Natural killer cell (primary cell): ENCODE results near the gene AKNAD1. TPM values are rescaled to one million over a fixed set of nuclear protein-coding genes. Genes with fewer than 3 reads are reported as not detected.

ENCODE experiments used
- ATAC-seq, 3 donors: fragments of 150-1000 bp in 2 of 3; fragments of 200-7000 bp in 1 of 3; cut with Tn5 transposase; 1 replicate in 1 of 3; 2 replicates in 2 of 3; pipeline ENCODE4 v1.10.0; 2021; ENCODE audit warnings: mild to moderate bottlenecking in 2 of 3, moderate library complexity in 2 of 3
- DNase-seq, 2 donors: peaks; one replicate each; pipeline versions ENCODE4 v3.0.0 to v3.0.0-alpha.2; 2013 to 2021; ENCODE audit warnings: mixed read lengths in 1 of 2
- H3K27ac ChIP-seq: one replicate; pipeline ENCODE4 v1.5.1; 2013; ENCODE audit warnings: mild to moderate bottlenecking, low read length
- H3K27me3 ChIP-seq: one replicate; pipeline ENCODE4 v1.6.1; 2013; ENCODE audit warnings: low read length; ENCODE audit not compliant: control insufficient read depth, insufficient read depth
- H3K36me3 ChIP-seq: one replicate; pipeline ENCODE4 v1.6.1; 2013; ENCODE audit warnings: low read length; ENCODE audit not compliant: control insufficient read depth, insufficient read depth
- H3K4me1 ChIP-seq: one replicate; pipeline ENCODE4 v1.6.1; 2013; ENCODE audit warnings: low read length; ENCODE audit not compliant: control insufficient read depth, insufficient read depth
- H3K4me3 ChIP-seq: one replicate; pipeline ENCODE4 v1.5.1; 2013; ENCODE audit warnings: low read length
- H3K9me3 ChIP-seq: one replicate; pipeline ENCODE4 v1.6.1; 2013; ENCODE audit warnings: low read length; ENCODE audit not compliant: control insufficient read depth, insufficient read depth
- H3K27ac Mint-ChIP-seq, 2 donors: one replicate each; pipeline ENCODE4 v1.8.0; 2022; ENCODE audit warnings: mild to moderate bottlenecking in 2 of 2, mixed read lengths in 2 of 2, moderate library complexity in 1 of 2
- H3K27me3 Mint-ChIP-seq, 2 donors: one replicate each; pipeline ENCODE4 v1.8.0; 2022; ENCODE audit warnings: low read depth in 2 of 2, mixed read lengths in 2 of 2
- H3K36me3 Mint-ChIP-seq: one replicate; pipeline ENCODE4 v1.8.0; 2022; ENCODE audit warnings: mixed read lengths
- H3K4me1 Mint-ChIP-seq, 2 donors: one replicate each; pipeline ENCODE4 v1.8.0; 2022; ENCODE audit warnings: mixed read lengths in 2 of 2
- H3K4me3 Mint-ChIP-seq: one replicate; pipeline ENCODE4 v1.8.0; 2022; ENCODE audit warnings: mild to moderate bottlenecking, moderate library complexity, mixed read lengths
- H3K9me3 Mint-ChIP-seq, 2 donors: one replicate each; pipeline ENCODE4 v1.8.0; 2022; ENCODE audit warnings: mixed read lengths in 2 of 2
- CTCF ChIP-seq: fragments of 200-600 bp; IDR thresholded peaks from one replicate; pipeline ENCODE4 v1.8.0; 2022; ENCODE audit warnings: antibody characterized with exemption
- WGBS: methylation state at CpG from one replicate; pipeline ENCODE4 v1.1.7; 2013; ENCODE audit warnings: missing lambda C conversion rate; ENCODE audit not compliant: insufficient coverage; 5-methylcytosine and 5-hydroxymethylcytosine counted together
- intact Hi-C: fragments of 100-400 bp; cut with micrococcal nuclease; formaldehyde crosslinking; loops from one replicate; pipeline ENCODE4 v1.14.2; 2022
- total RNA-seq, 4 donors: library from RNA; stranded (reverse); fragments of 120-200 nt in 1 of 4; gene quantifications; one replicate each; pipeline versions ENCODE4 v1.2.3 to v1.2.4, GENCODE V29; 2013 to 2022

The AKNAD1 gene
- total RNA-seq, 3 donors from 2014 or later (not counting 1 experiment from before 2014, with no cell fraction given) = not detected

DNA sequence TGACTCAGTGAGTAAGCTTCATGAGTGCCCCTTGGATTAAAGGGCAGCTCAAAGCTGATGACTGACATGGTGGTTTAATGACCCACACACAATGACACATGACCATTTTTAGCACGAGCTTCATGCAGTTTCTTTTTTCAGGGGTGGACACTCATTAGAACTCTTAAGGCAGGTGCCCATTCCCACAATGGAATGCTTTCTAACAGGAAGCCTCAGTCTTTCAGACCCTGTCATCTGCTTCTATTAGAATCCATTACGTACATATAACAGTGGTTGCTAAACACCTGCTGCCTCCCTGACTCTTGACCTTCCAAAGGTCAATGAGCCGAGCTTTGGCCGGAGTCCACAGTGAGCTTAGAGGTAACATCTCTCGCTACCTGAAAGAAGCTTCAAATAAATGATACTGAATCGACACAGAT lies 27.4 kb downstream of the AKNAD1 start:
- H3K36me3 ChIP-seq = no peaks in the 10 kb centered on the region
- H3K4me1 ChIP-seq = peaks cover 9% of the 10 kb centered on the region
- no peaks in the 10 kb centered on the region for H3K27me3 ChIP-seq
- intact Hi-C loops = loop anchor here (5.0 kb wide), 1 partner anchor 703 kb away; no protein-coding TSS in a partner anchor
- no peak overlapping the region for H3K27ac ChIP-seq
- no peak overlapping the region for H3K4me3 Mint-ChIP-seq
- no peak for TF ChIP-seq CTCF
- ATAC-seq = no peak
- H3K4me1 Mint-ChIP-seq = peaks cover 14 to 16% of the 10 kb centered on the region in 2 donors
- WGBS = 78% methylated on average over 6 of the region's 6 CpGs
- no peaks in the 10 kb centered on the region for H3K9me3 ChIP-seq
- H3K4me3 ChIP-seq = no peak overlapping the region
- DNase-seq = no peak
- H3K36me3 Mint-ChIP-seq = no peaks in the 10 kb centered on the region
- H3K27me3 Mint-ChIP-seq = no peaks in the 10 kb centered on the region
- H3K9me3 Mint-ChIP-seq = no peaks in the 10 kb centered on the region
- no peak overlapping the region for H3K27ac Mint-ChIP-seq

DNA sequence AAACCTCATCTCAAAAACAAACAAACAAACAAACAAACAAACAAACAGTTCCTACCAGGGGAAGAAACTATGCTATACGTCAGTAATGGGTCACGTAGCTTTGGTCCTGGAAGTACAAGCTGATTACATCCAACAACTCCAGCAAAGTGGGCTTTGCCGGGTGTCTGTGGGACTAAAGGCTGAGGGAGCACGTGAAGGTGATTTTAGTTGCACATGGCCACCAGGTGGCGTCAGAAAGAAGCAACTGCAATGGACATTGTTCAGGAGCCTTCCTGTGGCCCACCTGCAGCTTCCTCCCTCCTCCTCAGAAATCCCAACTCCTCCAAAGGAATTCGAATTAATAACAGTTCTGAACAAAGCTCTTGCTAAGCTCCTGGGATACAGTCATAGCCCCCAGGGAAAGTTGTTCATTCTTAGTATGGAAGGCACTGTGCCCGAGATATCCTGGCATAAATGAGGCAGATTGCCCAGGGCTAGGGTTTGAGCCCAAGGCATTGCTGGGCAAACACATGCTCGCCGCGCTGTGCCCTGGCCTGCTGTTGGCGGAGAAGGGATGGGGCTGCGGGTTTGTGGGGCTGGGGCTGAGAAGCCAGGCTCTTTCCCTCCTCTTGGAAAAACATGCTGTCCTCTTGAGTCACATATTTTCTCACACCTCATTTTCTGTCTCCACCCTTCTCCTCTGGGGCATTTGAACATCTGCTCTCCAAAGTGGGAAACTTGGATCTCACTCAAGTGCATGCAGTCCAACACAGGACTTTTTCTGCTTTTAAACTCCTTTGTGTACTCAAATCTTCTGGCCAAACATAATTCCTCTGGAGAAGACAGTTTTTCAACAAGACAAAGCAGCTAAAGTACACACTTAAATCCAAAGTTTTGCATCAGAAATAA lies 28.6 kb downstream of the AKNAD1 start:
- ATAC-seq (peak in 2 of 3 donors; percentile 70 to 80), DNase-seq (peak; percentile 59 to 79)
- Histone ChIP-seq H3K4me1 (peaks cover 9% of the 10 kb centered on the region), H3K9me3 (no peaks in the 10 kb centered on the region), H3K27me3 (no peaks in the 10 kb centered on the region), H3K27ac (no peak overlapping the region), H3K4me3 (no peak overlapping the region), H3K36me3 (no peaks in the 10 kb centered on the region)
- H3K27ac Mint-ChIP-seq = no peak overlapping the region
- TF ChIP-seq CTCF = peak; percentile 76
- peaks cover 14 to 16% of the 10 kb centered on the region in 2 donors for H3K4me1 Mint-ChIP-seq
- H3K36me3 Mint-ChIP-seq = no peaks in the 10 kb centered on the region
- H3K9me3 Mint-ChIP-seq = no peaks in the 10 kb centered on the region
- intact Hi-C loops = loop anchor here (1.0 to 5.0 kb wide), 3 partner anchors 70 to 704 kb away; a partner anchor contains a TSS
- 45% methylated on average over 11 of the region's 12 CpGs for WGBS
- H3K27me3 Mint-ChIP-seq = no peaks in the 10 kb centered on the region
- no peak overlapping the region for H3K4me3 Mint-ChIP-seq

DNA sequence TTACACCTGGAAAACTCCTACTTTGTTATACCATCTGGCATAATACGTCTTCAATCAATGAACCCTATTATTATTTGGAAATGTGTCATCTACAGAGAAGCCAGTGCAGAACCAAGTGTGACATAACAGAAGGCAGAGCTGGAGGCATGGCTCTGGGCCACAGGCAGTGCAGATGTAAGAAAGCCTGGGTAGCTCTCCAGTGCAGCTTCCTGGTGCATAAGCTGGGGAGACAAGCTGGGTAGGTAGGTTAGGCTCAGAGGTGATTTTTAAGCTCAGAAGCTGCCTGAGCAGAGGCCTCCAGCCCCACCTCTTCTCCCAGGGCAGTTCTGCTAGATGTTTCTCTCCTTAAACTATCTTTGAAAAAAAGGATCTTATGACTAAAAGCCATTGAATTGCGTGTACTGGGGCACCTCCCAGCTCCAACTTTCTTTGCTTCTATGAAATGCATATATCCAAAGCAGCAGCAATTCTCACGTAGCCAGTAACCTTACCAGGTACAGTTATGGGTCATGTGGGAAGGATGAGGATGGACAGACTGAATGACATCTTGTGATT lies 30.7 kb downstream of the AKNAD1 start:
- Histone ChIP-seq H3K27me3 (no peaks in the 10 kb centered on the region), H3K9me3 (no peaks in the 10 kb centered on the region), H3K4me1 (peaks cover under 1% of the 10 kb centered on the region), H3K4me3 (no peak overlapping the region), H3K36me3 (no peaks in the 10 kb centered on the region), H3K27ac (no peak overlapping the region)
- Mint-ChIP-seq H3K4me3 (no peak overlapping the region), H3K9me3 (no peaks in the 10 kb centered on the region), H3K27ac (no peak overlapping the region), H3K4me1 (peaks cover 4 to 6% of the 10 kb centered on the region in 2 donors), H3K27me3 (peaks cover 11 to 14% of the 10 kb centered on the region in 2 donors), H3K36me3 (no peaks in the 10 kb centered on the region)
- WGBS = 97% methylated on average over 2 of the region's 3 CpGs
- TF ChIP-seq CTCF = no peak
- ATAC-seq = no peak
- intact Hi-C loops = loop anchor here (5.0 kb wide), 1 partner anchor 706 kb away; no protein-coding TSS in a partner anchor
- DNase-seq = no peak
